Measurements from ENCODE around the gene DEDD.

DNA sequence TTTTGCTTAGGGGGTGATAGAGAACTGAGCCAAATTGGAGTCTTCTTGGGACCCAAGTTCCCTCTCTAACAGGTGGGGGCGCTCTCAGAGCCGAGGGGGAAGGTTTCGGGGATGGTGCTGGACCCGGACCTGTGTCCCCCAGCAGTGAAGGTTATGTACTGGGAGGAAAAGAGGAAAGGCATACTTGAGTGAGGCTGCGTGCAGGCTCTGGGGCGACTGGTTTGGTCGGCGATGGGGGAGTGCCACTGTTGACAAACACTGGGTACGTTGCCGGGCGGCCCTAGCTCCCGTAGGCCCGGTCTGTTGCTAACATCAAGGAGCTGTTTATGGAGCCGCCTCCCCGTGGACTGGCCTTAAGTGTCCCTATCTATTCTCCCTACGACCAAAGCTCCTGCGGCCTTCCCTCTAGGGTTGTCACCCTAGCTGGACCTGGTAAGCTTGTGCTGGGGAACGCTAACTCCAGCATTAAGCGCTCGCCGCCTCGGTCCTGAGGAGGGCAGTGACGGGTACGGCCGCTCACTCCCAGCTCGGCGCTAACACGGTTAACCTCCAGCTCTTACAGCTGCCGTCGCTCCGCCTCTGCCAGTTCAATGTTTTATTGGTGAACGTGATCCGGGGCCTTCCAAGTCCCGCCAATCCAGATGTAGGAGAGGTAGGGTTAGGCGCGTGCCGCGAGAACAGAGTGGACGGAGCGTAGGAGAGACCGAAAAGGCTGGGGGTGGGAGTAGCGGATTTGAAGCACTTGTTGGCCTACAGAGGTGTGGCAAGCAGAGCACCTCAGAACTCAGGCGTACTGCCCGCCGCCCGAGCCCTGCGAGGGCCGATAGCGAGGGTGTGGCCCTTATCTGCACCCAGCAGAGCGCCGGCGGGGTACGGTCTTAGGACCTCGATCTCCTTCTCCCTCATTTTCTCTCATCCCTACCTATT, 33.5 kb upstream of the DEDD start, which contains the start of gene PPOX:
- TF ChIP-seq EZH2 (IDR thresholded peaks at IDR 0.05; ENCODE audit: low read length, missing control alignments) (no peak), CTCF (conservative IDR thresholded peaks at IDR 0.05 in 1 of 2, IDR thresholded peaks at IDR 0.05 in 1 of 2; ENCODE audit: low read depth in 1 of 2, low read length in 2 of 2) (peak; percentile 53 to 55)
